ENCODE data around the gene NES.

- TF ChIP-seq, protein P1, sequence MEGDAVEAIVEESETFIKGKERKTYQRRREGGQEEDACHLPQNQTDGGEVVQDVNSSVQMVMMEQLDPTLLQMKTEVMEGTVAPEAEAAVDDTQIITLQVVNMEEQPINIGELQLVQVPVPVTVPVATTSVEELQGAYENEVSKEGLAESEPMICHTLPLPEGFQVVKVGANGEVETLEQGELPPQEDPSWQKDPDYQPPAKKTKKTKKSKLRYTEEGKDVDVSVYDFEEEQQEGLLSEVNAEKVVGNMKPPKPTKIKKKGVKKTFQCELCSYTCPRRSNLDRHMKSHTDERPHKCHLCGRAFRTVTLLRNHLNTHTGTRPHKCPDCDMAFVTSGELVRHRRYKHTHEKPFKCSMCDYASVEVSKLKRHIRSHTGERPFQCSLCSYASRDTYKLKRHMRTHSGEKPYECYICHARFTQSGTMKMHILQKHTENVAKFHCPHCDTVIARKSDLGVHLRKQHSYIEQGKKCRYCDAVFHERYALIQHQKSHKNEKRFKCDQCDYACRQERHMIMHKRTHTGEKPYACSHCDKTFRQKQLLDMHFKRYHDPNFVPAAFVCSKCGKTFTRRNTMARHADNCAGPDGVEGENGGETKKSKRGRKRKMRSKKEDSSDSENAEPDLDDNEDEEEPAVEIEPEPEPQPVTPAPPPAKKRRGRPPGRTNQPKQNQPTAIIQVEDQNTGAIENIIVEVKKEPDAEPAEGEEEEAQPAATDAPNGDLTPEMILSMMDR (IDR thresholded peaks at IDR 0.05), result no peak
- TF ChIP-seq POLR2A (IDR thresholded peaks at IDR 0.05), result no peak
- TF ChIP-seq EP300 (IDR thresholded peaks at IDR 0.05), result no peak
Measured at GRCh38 chr1:156693848-156694689, 16.9 kb upstream of the NES start.

Data from tibial nerve (tissue), 4 donors.